Glutamatergic neuron (in vitro differentiated cells): ENCODE data around the gene PNLIPRP2. TPM values are rescaled to one million over a fixed set of nuclear protein-coding genes. Genes with fewer than 3 reads are reported as not detected.

Source experiments
- DNase-seq: peaks from one replicate; pipeline ENCODE4 v3.0.0; 2022
- H3K27ac Mint-ChIP-seq: one replicate; pipeline ENCODE4 v1.8.0; 2020; ENCODE audit warnings: mild to moderate bottlenecking, mixed read lengths, inconsistent platforms; ENCODE audit not compliant: unreplicated experiment
- H3K27me3 Mint-ChIP-seq: one replicate; pipeline ENCODE4 v1.8.0; 2020; ENCODE audit warnings: mild to moderate bottlenecking, moderate library complexity, mixed read lengths, inconsistent platforms; ENCODE audit not compliant: unreplicated experiment
- H3K36me3 Mint-ChIP-seq: one replicate; pipeline ENCODE4 v1.8.0; 2020; ENCODE audit warnings: mild to moderate bottlenecking, mixed read lengths, inconsistent platforms; ENCODE audit not compliant: unreplicated experiment
- H3K4me1 Mint-ChIP-seq: one replicate; pipeline ENCODE4 v1.8.0; 2020; ENCODE audit warnings: mild to moderate bottlenecking, low read depth, mixed read lengths, inconsistent platforms; ENCODE audit not compliant: unreplicated experiment
- H3K4me3 Mint-ChIP-seq: one replicate; pipeline ENCODE4 v1.8.0; 2020; ENCODE audit warnings: mild to moderate bottlenecking, mixed read lengths, inconsistent platforms; ENCODE audit not compliant: unreplicated experiment
- H3K9me3 Mint-ChIP-seq: one replicate; pipeline ENCODE4 v1.8.0; 2020; ENCODE audit warnings: mild to moderate bottlenecking, moderate library complexity, mixed read lengths, inconsistent platforms; ENCODE audit not compliant: unreplicated experiment
- total RNA-seq: library from RNA; stranded (reverse); fragmentation: NEBNext Ultra II Directional; extraction: Animal tissue kit (Norgen Biotek cat#: 25700); gene quantifications from one replicate; pipeline ENCODE4 v1.2.1, GENCODE V29; 2021; ENCODE audit not compliant: unreplicated experiment
- TF ChIP-seq, protein P1 (sequence below): fragments of 200-600 bp; sonication (generic); IDR thresholded peaks from one replicate; pipeline ENCODE4 v1.5.0; 2021; ENCODE audit not compliant: partially characterized antibody, unreplicated experiment

The PNLIPRP2 gene
- total RNA-seq, 1 donor from 2014 or later = not detected

DNA sequence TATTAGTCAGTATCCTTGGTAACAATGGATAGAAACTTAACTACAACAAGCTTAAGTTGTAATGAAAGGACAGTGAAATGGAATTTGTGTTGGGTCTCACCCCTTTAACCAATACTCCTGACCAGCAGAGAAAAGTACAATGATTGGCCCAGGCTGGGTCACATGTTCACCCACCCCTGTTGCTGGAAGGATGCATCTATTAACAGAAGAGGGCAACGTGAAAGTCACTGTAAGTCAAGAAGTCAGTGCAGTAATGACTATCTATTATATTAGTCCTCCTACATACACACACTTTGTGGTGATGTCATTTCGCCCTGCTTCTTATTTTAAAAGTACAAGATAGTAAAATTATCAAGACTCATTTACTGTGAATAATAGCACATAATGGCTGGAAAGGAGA lies 16.2 kb downstream of the PNLIPRP2 start:
- TF ChIP-seq, protein P1, sequence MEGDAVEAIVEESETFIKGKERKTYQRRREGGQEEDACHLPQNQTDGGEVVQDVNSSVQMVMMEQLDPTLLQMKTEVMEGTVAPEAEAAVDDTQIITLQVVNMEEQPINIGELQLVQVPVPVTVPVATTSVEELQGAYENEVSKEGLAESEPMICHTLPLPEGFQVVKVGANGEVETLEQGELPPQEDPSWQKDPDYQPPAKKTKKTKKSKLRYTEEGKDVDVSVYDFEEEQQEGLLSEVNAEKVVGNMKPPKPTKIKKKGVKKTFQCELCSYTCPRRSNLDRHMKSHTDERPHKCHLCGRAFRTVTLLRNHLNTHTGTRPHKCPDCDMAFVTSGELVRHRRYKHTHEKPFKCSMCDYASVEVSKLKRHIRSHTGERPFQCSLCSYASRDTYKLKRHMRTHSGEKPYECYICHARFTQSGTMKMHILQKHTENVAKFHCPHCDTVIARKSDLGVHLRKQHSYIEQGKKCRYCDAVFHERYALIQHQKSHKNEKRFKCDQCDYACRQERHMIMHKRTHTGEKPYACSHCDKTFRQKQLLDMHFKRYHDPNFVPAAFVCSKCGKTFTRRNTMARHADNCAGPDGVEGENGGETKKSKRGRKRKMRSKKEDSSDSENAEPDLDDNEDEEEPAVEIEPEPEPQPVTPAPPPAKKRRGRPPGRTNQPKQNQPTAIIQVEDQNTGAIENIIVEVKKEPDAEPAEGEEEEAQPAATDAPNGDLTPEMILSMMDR = no peak
- H3K4me1 Mint-ChIP-seq = no peaks in the 10 kb centered on the region
- no peak overlapping the region for H3K27ac Mint-ChIP-seq
- H3K36me3 Mint-ChIP-seq = no peaks in the 10 kb centered on the region
- no peak for DNase-seq
- peaks cover 3% of the 10 kb centered on the region for H3K9me3 Mint-ChIP-seq
- no peak overlapping the region for H3K4me3 Mint-ChIP-seq
- no peaks in the 10 kb centered on the region for H3K27me3 Mint-ChIP-seq

DNA sequence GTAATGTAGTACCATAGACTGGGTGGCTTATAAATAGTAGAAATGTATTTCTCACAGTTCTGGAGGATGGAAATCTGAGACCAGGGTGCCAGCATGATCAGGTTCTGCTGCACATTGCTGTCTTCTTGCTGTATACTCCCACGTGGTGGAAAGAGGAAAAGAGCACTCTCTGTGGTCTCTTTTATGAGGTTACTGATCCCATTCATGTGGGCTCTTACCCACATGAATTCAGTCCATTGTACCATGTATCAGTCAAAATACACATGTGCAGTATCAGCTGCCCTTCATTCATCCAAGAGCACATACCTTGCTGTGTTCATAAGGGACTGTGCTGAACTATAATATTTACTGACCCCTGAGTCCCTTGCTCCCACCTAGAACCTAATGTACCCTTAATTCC lies 17.1 kb downstream of the PNLIPRP2 start:
- no peaks in the 10 kb centered on the region for H3K27me3 Mint-ChIP-seq
- H3K4me1 Mint-ChIP-seq = no peaks in the 10 kb centered on the region
- H3K4me3 Mint-ChIP-seq = no peak overlapping the region
- no peaks in the 10 kb centered on the region for H3K36me3 Mint-ChIP-seq
- H3K9me3 Mint-ChIP-seq = peaks cover 3% of the 10 kb centered on the region
- TF ChIP-seq, protein P1 = no peak
- DNase-seq = no peak
- no peak overlapping the region for H3K27ac Mint-ChIP-seq

DNA sequence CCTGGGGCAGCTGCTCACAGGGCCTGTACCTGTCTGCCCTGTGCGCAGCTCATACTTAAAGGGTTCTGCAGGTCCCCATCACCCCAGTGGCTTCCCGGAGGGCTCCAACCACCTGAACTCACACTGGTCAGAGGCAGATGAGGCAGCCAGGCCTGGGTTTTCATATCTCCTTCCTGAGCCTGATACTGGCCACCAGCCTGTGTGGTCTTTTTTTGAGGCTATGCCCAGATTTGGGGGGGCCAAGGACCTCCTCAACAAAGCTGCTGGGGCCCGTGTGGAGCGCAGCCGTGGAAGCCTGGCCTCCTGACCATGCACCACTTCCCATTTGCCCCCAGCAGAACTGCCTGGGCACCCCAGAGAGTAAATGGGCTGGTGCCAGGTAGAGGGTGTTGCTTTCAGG lies 25.7 kb downstream of the PNLIPRP2 start:
- Mint-ChIP-seq H3K9me3 (peaks cover 3% of the 10 kb centered on the region), H3K27me3 (no peaks in the 10 kb centered on the region), H3K4me3 (no peak overlapping the region), H3K4me1 (no peaks in the 10 kb centered on the region), H3K27ac (no peak overlapping the region), H3K36me3 (peaks cover 3% of the 10 kb centered on the region)
- DNase-seq = no peak
- TF ChIP-seq, protein P1 = no peak

DNA sequence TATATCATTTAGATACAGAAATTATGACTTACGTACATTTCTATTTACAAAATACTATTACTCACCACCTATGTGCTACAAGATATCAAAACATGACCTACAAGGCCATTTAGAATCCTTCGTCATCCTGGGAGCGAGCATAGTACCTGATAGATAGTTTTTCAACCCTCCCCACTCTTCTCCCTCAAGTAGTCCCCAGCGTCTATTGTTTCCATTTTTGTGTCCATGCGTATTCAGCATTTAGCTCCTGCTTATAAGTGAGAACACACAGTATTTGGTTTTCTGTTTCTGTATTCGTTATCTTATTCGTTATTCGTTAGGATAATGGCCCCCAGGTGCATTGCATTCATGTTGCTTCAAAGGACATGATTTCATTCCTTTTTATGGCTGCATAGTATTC lies 28.1 kb downstream of the PNLIPRP2 start:
- Mint-ChIP-seq H3K27ac (no peak overlapping the region), H3K36me3 (peaks cover 3% of the 10 kb centered on the region), H3K4me3 (no peak overlapping the region), H3K4me1 (no peaks in the 10 kb centered on the region), H3K27me3 (no peaks in the 10 kb centered on the region), H3K9me3 (peaks cover 3% of the 10 kb centered on the region)
- TF ChIP-seq, protein P1 = no peak
- DNase-seq = no peak

DNA sequence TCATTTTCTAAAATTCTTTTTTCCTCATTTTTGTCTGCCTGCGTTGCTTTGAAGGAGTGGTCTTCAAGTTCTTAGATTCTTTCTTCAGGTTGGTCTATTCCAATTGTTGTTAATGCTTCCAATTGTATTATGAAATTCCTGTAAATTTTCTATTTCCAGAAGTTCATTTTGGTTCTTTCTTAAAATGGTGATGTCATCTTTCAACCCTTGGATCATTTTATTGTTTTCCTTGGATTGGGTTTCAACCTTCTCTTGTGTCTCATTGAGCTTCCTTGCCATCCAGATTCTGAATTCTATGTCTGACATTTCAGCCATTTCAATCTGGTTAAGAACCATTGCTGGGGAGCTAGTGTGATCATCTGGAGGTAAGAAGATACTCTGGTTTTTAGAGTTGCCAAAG lies 33.1 kb downstream of the PNLIPRP2 start:
- peaks cover 3% of the 10 kb centered on the region for H3K27me3 Mint-ChIP-seq
- H3K36me3 Mint-ChIP-seq = peaks cover 3% of the 10 kb centered on the region
- DNase-seq = no peak
- no peak overlapping the region for H3K4me3 Mint-ChIP-seq
- no peak overlapping the region for H3K27ac Mint-ChIP-seq
- TF ChIP-seq, protein P1 = no peak
- H3K9me3 Mint-ChIP-seq = peaks cover 3% of the 10 kb centered on the region
- H3K4me1 Mint-ChIP-seq = no peaks in the 10 kb centered on the region
